Measurements from ENCODE around the gene SYNM.

GRCh38 chr15:99135194-99135593 is 30.3 kb downstream of the SYNM start:
- no peak for TF ChIP-seq CTCF (IDR thresholded peaks at IDR 0.05; ENCODE audit: low read length)
- no peak for TF ChIP-seq EZH2 (optimal IDR thresholded peaks at IDR 0.05; ENCODE audit: low read depth, low read length)
